Calu3 (cell line): ENCODE measurements around the gene ZNF367. TPM values are rescaled to one million over a fixed set of nuclear protein-coding genes. Genes with fewer than 3 reads are reported as not detected.

Source experiments
- BruUV-seq: library from RNA; stranded (reverse); fragments of 400-500 nt; replicated peaks from 2 replicates; lab custom pipeline; 2021; lab: Mats Ljungman, UMichigan
- CTCF ChIA-PET: fragments of 300-600 bp; sonication (Branson Sonifier 250); formaldehyde crosslinking; loops from one replicate; lab custom pipeline; 2022; ENCODE audit warnings: antibody characterized with exemption; lab: Charles Lee
- DNase-seq: peaks from one replicate; pipeline ENCODE4 v3.0.0; 2022
- H3K27ac Mint-ChIP-seq: one replicate; pipeline ENCODE4 v1.8.0; 2022; ENCODE audit warnings: mixed read lengths; ENCODE audit not compliant: unreplicated experiment
- H3K27me3 Mint-ChIP-seq: one replicate; pipeline ENCODE4 v1.8.0; 2022; ENCODE audit warnings: mixed read lengths; ENCODE audit not compliant: unreplicated experiment
- H3K36me3 Mint-ChIP-seq: one replicate; pipeline ENCODE4 v1.8.0; 2022; ENCODE audit warnings: mild to moderate bottlenecking, moderate library complexity, mixed read lengths; ENCODE audit not compliant: insufficient read depth, unreplicated experiment
- H3K4me1 Mint-ChIP-seq: one replicate; pipeline ENCODE4 v1.8.0; 2022; ENCODE audit warnings: mild to moderate bottlenecking, low read depth, mixed read lengths; ENCODE audit not compliant: unreplicated experiment
- H3K4me3 Mint-ChIP-seq: one replicate; pipeline ENCODE4 v1.8.0; 2022; ENCODE audit warnings: mild to moderate bottlenecking, low read depth, moderate library complexity, mixed read lengths; ENCODE audit not compliant: unreplicated experiment
- H3K9me3 Mint-ChIP-seq: one replicate; pipeline ENCODE4 v1.8.0; 2022; ENCODE audit warnings: low read depth, mixed read lengths; ENCODE audit not compliant: unreplicated experiment
- intact Hi-C: fragments of 100-400 bp; cut with micrococcal nuclease; formaldehyde crosslinking; loops from one replicate; pipeline ENCODE4 v1.10.0; 2022; ENCODE audit not compliant: unreplicated experiment
- total RNA-seq: library from RNA; stranded (reverse); gene quantifications from 2 replicates; pipeline ENCODE4 v1.2.3, GENCODE V29; 2022
- TF ChIP-seq, protein P1 (sequence below): fragments of 200-600 bp; IDR thresholded peaks from one replicate; pipeline ENCODE4 v1.8.0; 2022; ENCODE audit warnings: antibody characterized with exemption; ENCODE audit not compliant: unreplicated experiment

The ZNF367 gene
- total RNA-seq, 1 experiment from 2014 or later: 9.6 TPM

DNA sequence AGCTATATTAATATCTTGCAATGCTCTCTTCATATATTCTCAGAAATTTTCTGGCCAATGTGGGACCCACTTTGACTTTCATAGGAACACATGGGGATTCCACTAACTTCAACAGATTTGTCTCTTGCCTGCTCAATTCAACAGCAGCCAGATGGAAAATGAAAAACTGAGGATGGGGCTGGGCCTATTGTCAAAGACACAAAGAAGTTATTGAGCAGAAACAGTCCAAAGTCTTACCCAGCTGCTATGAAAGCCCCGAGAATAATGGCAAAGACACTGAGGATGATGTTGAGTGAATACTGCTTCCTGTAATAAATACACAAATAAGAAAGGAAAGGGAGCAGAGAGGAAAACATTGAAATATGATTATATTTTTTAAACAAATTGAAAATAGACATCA lies 67.3 kb downstream of the ZNF367 start:
- intact Hi-C loops: no loop called here
- H3K9me3 Mint-ChIP-seq: no peaks in the 10 kb centered on the region
- H3K4me3 Mint-ChIP-seq: no peak overlapping the region
- no peaks in the 10 kb centered on the region for H3K27me3 Mint-ChIP-seq
- BruUV-seq: no TSS peak
- peaks cover 4% of the 10 kb centered on the region for H3K4me1 Mint-ChIP-seq
- TF ChIP-seq, protein P1, sequence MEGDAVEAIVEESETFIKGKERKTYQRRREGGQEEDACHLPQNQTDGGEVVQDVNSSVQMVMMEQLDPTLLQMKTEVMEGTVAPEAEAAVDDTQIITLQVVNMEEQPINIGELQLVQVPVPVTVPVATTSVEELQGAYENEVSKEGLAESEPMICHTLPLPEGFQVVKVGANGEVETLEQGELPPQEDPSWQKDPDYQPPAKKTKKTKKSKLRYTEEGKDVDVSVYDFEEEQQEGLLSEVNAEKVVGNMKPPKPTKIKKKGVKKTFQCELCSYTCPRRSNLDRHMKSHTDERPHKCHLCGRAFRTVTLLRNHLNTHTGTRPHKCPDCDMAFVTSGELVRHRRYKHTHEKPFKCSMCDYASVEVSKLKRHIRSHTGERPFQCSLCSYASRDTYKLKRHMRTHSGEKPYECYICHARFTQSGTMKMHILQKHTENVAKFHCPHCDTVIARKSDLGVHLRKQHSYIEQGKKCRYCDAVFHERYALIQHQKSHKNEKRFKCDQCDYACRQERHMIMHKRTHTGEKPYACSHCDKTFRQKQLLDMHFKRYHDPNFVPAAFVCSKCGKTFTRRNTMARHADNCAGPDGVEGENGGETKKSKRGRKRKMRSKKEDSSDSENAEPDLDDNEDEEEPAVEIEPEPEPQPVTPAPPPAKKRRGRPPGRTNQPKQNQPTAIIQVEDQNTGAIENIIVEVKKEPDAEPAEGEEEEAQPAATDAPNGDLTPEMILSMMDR: no peak
- CTCF ChIA-PET: no interaction called here
- no peak overlapping the region for H3K27ac Mint-ChIP-seq
- no peak for DNase-seq
- H3K36me3 Mint-ChIP-seq: peaks cover 20% of the 10 kb centered on the region

DNA sequence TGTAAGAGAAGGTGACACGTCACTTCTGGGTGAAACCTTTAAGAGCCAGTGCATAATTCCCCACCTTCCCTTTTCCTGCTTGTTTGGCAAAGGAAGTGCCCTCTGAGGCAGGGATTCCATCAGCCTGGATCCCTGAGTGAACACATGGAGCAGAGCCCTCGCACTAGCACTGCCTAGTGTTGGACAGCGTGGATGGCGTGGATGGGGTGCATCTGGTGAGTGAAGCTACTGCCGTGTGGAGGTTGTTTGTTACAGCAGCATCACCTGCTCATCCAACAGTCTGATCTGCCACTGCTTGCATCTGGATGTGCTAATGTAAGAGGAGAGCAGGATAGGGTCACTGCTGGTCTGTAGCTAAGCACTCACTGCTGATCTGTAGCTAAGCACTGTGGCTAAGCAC lies 69.9 kb downstream of the ZNF367 start:
- intact Hi-C loops: no loop called here
- CTCF ChIA-PET: no interaction called here
- DNase-seq: no peak
- Mint-ChIP-seq H3K27me3 (no peaks in the 10 kb centered on the region), H3K4me3 (no peak overlapping the region), H3K36me3 (peaks cover 16% of the 10 kb centered on the region), H3K27ac (no peak overlapping the region), H3K9me3 (no peaks in the 10 kb centered on the region), H3K4me1 (peaks cover 10% of the 10 kb centered on the region)
- TF ChIP-seq, protein P1: no peak
- no TSS peak for BruUV-seq

DNA sequence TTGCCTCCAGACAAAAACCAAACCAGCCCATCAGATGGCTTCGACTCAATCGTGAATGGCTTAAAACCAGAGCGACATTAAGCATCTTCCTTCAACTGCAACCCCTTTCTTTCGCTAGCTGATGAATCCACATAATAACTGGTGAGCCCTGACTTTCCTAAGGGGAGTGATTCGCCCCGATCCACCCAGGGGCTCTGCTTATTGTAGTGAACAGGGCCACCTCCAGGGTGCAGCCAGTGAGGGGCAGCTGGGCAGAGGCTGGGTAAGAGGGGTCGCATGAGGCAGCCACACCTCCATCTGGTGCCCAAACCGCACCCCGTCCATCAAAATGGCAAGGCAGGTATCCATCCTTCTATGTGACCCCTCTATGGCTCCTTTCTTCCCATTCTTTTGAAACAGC lies 72.6 kb downstream of the ZNF367 start:
- H3K36me3 Mint-ChIP-seq: peaks cover 15% of the 10 kb centered on the region
- BruUV-seq: no TSS peak
- no peaks in the 10 kb centered on the region for H3K27me3 Mint-ChIP-seq
- DNase-seq: no peak
- peak overlapping the region; percentile 72 for H3K27ac Mint-ChIP-seq
- peaks cover 10% of the 10 kb centered on the region for H3K4me1 Mint-ChIP-seq
- H3K4me3 Mint-ChIP-seq: no peak overlapping the region
- CTCF ChIA-PET: no interaction called here
- intact Hi-C loops: no loop called here
- H3K9me3 Mint-ChIP-seq: no peaks in the 10 kb centered on the region
- TF ChIP-seq, protein P1: no peak

DNA sequence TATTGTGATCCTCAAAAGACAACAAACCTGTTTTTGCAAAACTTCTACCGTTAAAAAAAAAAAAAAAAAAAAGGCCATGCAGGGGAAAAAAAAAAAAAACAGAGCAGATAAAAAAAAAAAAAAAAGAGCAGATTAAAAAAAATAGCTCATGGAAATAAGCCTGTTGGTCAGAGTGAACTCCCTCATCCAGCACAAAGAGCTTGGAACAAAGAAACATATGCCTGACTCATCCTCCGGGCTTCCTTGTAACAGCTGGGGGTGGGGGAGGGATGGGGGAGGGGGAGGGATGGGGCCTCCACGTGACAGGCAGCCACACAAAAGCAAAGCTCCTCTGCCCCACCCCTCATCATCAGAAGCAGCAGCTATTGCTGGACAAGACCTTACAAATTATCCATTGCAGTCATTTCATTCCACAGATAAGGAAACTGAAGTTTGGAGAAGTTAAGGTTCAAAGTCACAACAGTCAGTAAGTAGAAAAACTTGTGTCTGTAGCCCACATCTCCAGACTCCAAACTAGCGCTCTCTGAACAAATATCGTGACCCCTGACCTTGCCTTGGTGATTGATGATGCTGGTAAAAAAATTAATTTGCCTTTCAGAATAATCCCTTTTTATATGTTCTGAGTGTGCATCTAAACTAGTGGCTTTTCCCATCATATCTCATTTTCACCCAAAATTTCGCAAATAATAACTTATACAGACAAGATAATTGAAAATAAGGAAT lies 73.6 kb downstream of the ZNF367 start:
- peak; percentile 30 for DNase-seq
- Mint-ChIP-seq H3K4me1 (peaks cover 10% of the 10 kb centered on the region), H3K4me3 (no peak overlapping the region), H3K36me3 (peaks cover 21% of the 10 kb centered on the region), H3K27me3 (no peaks in the 10 kb centered on the region), H3K27ac (peak overlapping the region; percentile 39), H3K9me3 (no peaks in the 10 kb centered on the region)
- CTCF ChIA-PET: interaction anchor here (0.6 to 0.7 kb wide), 4 partner anchors 49 to 97 kb away, joined by 4 to 6 read pairs (median 6); no protein-coding TSS in a partner anchor
- intact Hi-C loops: no loop called here
- BruUV-seq: no TSS peak
- TF ChIP-seq, protein P1: no peak
